HEK293T (cell line): ENCODE data around the gene FAM136A.

Experiments
- ARNT ChIP-seq: fragments of 450-650 bp; IDR thresholded peaks from 2 replicates; pipeline ENCODE4 v1.6.1; 2017; ENCODE audit warnings: mild to moderate bottlenecking
- HDGF ChIP-seq: fragments of 450-650 bp; IDR thresholded peaks from 2 replicates; pipeline ENCODE4 v1.6.1; 2017; ENCODE audit warnings: antibody characterized with exemption, borderline replicate concordance
- L3MBTL2 ChIP-seq: fragments of 450-650 bp; conservative IDR thresholded peaks from 2 replicates; pipeline ENCODE4 v1.6.1; 2016; ENCODE audit warnings: mild to moderate bottlenecking
- NFRKB ChIP-seq: fragments of 450-650 bp; IDR thresholded peaks from 2 replicates; pipeline ENCODE4 v1.6.1; 2016; ENCODE audit warnings: mild to moderate bottlenecking, moderate library complexity
- SP1 ChIP-seq: fragments of 450-650 bp; IDR thresholded peaks from 2 replicates; pipeline ENCODE4 v1.6.1; 2017
- SUZ12 ChIP-seq: fragments of 450-650 bp; IDR thresholded peaks from 2 replicates; pipeline ENCODE4 v1.6.1; 2016; ENCODE audit warnings: mild to moderate bottlenecking
- TARDBP ChIP-seq: fragments of 450-650 bp; IDR thresholded peaks from 2 replicates; pipeline ENCODE4 v1.6.1; 2016
- ZNF384 ChIP-seq: fragments of 450-650 bp; IDR thresholded peaks from 2 replicates; pipeline ENCODE4 v1.6.1; 2016

DNA sequence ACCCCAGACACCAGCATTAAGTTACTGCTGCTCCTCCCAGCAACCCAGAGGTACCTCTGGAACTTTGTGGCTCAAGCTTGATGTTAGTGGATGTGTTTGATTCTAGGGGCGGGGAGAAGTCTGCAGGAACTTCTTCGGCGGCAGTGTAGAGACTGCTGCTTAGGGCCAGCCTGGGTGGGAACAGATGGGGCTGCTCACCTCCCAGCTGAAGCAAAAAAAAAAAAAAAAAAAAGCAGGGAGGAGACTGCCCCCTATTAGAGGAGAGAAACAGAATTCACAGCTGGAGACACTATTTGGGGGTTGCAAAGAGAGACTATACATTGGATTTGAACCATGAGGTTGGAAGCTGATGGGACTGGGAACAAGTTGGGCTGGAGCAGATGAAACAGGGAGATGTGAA, 28.6 kb upstream of the FAM136A start:
- TF ChIP-seq SUZ12 (no peak), TARDBP (no peak), ZNF384 (no peak), NFRKB (no peak), L3MBTL2 (no peak), ARNT (no peak), SP1 (no peak), HDGF (no peak)
